Neural progenitor cell (in vitro differentiated cells): ENCODE results near the gene CCDC93.

Source experiments
- CTCF ChIP-seq: fragments of 200-600 bp; sonication (generic); IDR thresholded peaks from 2 replicates; pipeline ENCODE4 v1.5.1; 2017; ENCODE audit warnings: antibody characterized with exemption, mild to moderate bottlenecking
- EZH2 ChIP-seq: fragments of 200-600 bp; sonication (generic); IDR thresholded peaks from 2 replicates; pipeline ENCODE4 v1.6.1; 2017; ENCODE audit warnings: antibody characterized with exemption, mild to moderate bottlenecking, moderate library complexity
- EZH2phosphoT487 ChIP-seq: fragments of 200-600 bp; sonication (generic); IDR thresholded peaks from 2 replicates; pipeline ENCODE4 v1.6.1; 2017; ENCODE audit warnings: antibody characterized with exemption

- TF ChIP-seq CTCF = no peak
- TF ChIP-seq EZH2 = no peak
- no peak for TF ChIP-seq EZH2phosphoT487
Observed at GRCh38 chr2:117968722-117969121, 45.1 kb downstream of the CCDC93 start.
